ENCODE results near the gene FASLG.

DNA sequence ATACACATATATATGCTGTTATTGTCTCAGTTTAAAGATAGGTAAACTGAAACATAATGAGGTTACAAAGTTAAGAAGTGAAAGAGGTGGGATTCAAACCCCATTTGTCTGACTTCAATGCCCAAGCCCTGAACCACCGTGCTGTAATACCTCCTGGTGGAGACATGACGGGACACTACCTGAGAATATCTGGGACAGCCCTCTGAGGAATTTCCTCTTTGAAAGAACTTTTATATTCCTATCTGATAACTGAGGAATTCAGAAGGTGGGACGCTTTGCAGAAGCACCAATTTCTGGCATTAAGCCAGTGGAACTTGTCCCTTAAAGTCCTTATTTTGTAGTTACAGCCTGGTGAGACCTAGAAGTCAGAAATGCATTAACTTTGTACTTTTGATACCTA is 32.1 kb upstream of the FASLG start:
- TF ChIP-seq CTCF (IDR thresholded peaks at IDR 0.05) (no peak), SIN3A (IDR thresholded peaks at IDR 0.05; ENCODE audit: borderline replicate concordance, insufficient read depth, low read depth, low read length) (no peak)
